HepG2 (cell line): ENCODE results near the gene MTX3. TPM values are rescaled to one million over a fixed set of nuclear protein-coding genes. Genes with fewer than 3 reads are reported as not detected.

ENCODE experiments used
- ATAC-seq: fragments of 200-7000 bp; cut with Tn5 transposase; 3 replicates; pipeline ENCODE4 v1.9.1; 2020; ENCODE audit warnings: mild to moderate bottlenecking, moderate library complexity
- BruUV-seq: library from RNA; stranded (reverse); fragments of 400-500 nt; replicated peaks from 2 replicates; lab custom pipeline; 2021; lab: Mats Ljungman, UMichigan
- CTCF ChIA-PET: fragments of 300-600 bp; formaldehyde crosslinking; extraction: SDS; loops from one replicate; lab custom pipeline; 2021; ENCODE audit warnings: low total read pairs, inconsistent platforms, low intra/inter-chr PET ratio; lab: Yijun Ruan, JAX
- POLR2A ChIA-PET: fragments of 350-600 bp; sonication (Branson Sonifier 250); formaldehyde crosslinking; loops from one replicate; lab custom pipeline; 2020; ENCODE audit warnings: antibody characterized with exemption, inconsistent platforms; lab: Yijun Ruan, JAX
- DNase-seq: peaks from one replicate; pipeline ENCODE4 v3.0.0-alpha.2; 2015; ENCODE audit warnings: low spot score
- FAIRE-seq: peaks from 3 replicates; lab custom pipeline; 2011; peaks lifted over from hg19 to GRCh38; lab: Jason Lieb, UNC
- H2AFZ ChIP-seq: one replicate; pipeline ENCODE4 v1.6.1; 2011; ENCODE audit warnings: low read length, inconsistent platforms
- H3K27ac ChIP-seq: fragments of 300-600 bp; 3 replicates; pipeline ENCODE4 v1.8.0; 2011; ENCODE audit warnings: mixed run types, mild to moderate bottlenecking, mixed read lengths, low read length, inconsistent platforms; ENCODE audit not compliant: insufficient read depth; ENCODE audit errors: extremely low read length
- H3K27me3 ChIP-seq, 2 experiments: fragments of 200-600 bp in 1 of 2; 2 replicates in 1 of 2; 3 replicates in 1 of 2; pipeline versions ENCODE4 v1.6.0 to v1.8.0; 2011; ENCODE audit warnings: low read length in 2 of 2, mild to moderate bottlenecking in 2 of 2, moderate library complexity in 2 of 2, inconsistent platforms in 1 of 2; ENCODE audit not compliant: insufficient read depth in 2 of 2, control insufficient read depth in 1 of 2
- H3K36me3 ChIP-seq, 2 experiments: fragments of 200-600 bp in 1 of 2; replicated peaks in 1 of 2; 2 replicates in 1 of 2; 3 replicates in 1 of 2; pipeline versions ENCODE4 v1.5.1 to v1.8.0; 2011; ENCODE audit warnings: low read length in 2 of 2, inconsistent platforms in 1 of 2; ENCODE audit not compliant: insufficient read depth in 2 of 2, control insufficient read depth in 1 of 2
- H3K4me1 ChIP-seq: 2 replicates; pipeline ENCODE4 v1.5.1; 2012; ENCODE audit warnings: low read length, inconsistent platforms; ENCODE audit not compliant: insufficient read depth
- H3K4me2 ChIP-seq: 2 replicates; pipeline ENCODE4 v1.6.0; 2011; ENCODE audit warnings: low read depth, low read length, inconsistent platforms
- H3K4me3 ChIP-seq, 3 experiments: fragments of 200-600 bp in 1 of 3; sonication (generic), shearing (Covaris generic) in 1 of 3; replicated peaks in 1 of 3; 2 replicates each; pipeline ENCODE4 v1.5.1; 2011 to 2016; ENCODE audit warnings: low read length in 3 of 3, inconsistent platforms in 2 of 3, low read depth in 2 of 3, mild to moderate bottlenecking in 2 of 3, control low read depth in 1 of 3, mixed read lengths in 1 of 3; ENCODE audit not compliant: insufficient read depth in 1 of 3
- H3K79me2 ChIP-seq: one replicate; pipeline ENCODE4 v1.6.1; 2011; ENCODE audit warnings: low read length, inconsistent platforms; ENCODE audit not compliant: insufficient read depth
- H3K9ac ChIP-seq: 2 replicates; pipeline ENCODE4 v1.6.0; 2011; ENCODE audit warnings: mild to moderate bottlenecking, low read depth, low read length, inconsistent platforms; ENCODE audit not compliant: insufficient read depth
- H3K9me3 ChIP-seq: 2 replicates; pipeline ENCODE4 v1.5.1; 2012; ENCODE audit warnings: mild to moderate bottlenecking, low read length
- H4K20me1 ChIP-seq: 2 replicates; pipeline ENCODE4 v1.6.0; 2011; ENCODE audit warnings: inconsistent platforms, mild to moderate bottlenecking, low read length, moderate library complexity; ENCODE audit not compliant: insufficient read depth
- CCAR2 ChIP-seq: fragments of 200-400 bp; formaldehyde crosslinking; optimal IDR thresholded peaks from 2 replicates; pipeline ENCODE3; 2018; ENCODE audit warnings: low read depth, mild to moderate bottlenecking, low read length, moderate library complexity
- HMG20B ChIP-seq: conservative IDR thresholded peaks from 2 replicates; pipeline ENCODE4 v1.6.1; 2016; ENCODE audit warnings: missing genetic modification reagents, missing compliant biosample characterization
- MBD4 ChIP-seq: IDR thresholded peaks from 2 replicates; pipeline ENCODE4 v1.6.1; 2012; ENCODE audit warnings: low read length, inconsistent platforms, borderline replicate concordance
- NFAT5 ChIP-seq: sonication (generic); formaldehyde crosslinking; IDR thresholded peaks from 2 replicates; pipeline ENCODE4 v1.4.0; 2020; ENCODE audit warnings: missing genetic modification reagents
- NR1H2 ChIP-seq: sonication (generic); formaldehyde crosslinking; IDR thresholded peaks from 2 replicates; pipeline ENCODE4 v1.8.1; 2022; ENCODE audit warnings: low read depth, missing genetic modification reagents, borderline replicate concordance
- NR2F6 ChIP-seq, 2 experiments: IDR thresholded peaks; 2 replicates each; pipeline ENCODE4 v1.6.1; 2016; ENCODE audit warnings: antibody characterized with exemption in 1 of 2, mild to moderate bottlenecking in 1 of 2
- RBM22 ChIP-seq: fragments of 200-400 bp; formaldehyde crosslinking; optimal IDR thresholded peaks from 2 replicates; pipeline ENCODE3; 2017; ENCODE audit warnings: mild to moderate bottlenecking, low read length, moderate library complexity
- TSC22D2 ChIP-seq: sonication (generic); formaldehyde crosslinking; IDR thresholded peaks from 2 replicates; pipeline ENCODE4 v1.5.1; 2020; ENCODE audit warnings: missing genetic modification reagents, mild to moderate bottlenecking, borderline replicate concordance
- ZBTB42 ChIP-seq: sonication (generic); formaldehyde crosslinking; IDR thresholded peaks from 2 replicates; pipeline ENCODE4 v1.5.0; 2020; ENCODE audit warnings: mild to moderate bottlenecking, missing genetic modification reagents
- ZC3H4 ChIP-seq: sonication (generic); formaldehyde crosslinking; IDR thresholded peaks from 2 replicates; pipeline ENCODE4 v1.4.0; 2020; ENCODE audit warnings: missing genetic modification reagents, borderline replicate concordance
- ZNF382 ChIP-seq: sonication (generic); formaldehyde crosslinking; IDR thresholded peaks from 2 replicates; pipeline ENCODE4 v1.5.0; 2020; ENCODE audit warnings: missing genetic modification reagents, mild to moderate bottlenecking, borderline replicate concordance
- ZNF547 ChIP-seq: sonication (generic); formaldehyde crosslinking; IDR thresholded peaks from 2 replicates; pipeline ENCODE4 v1.5.1; 2020; ENCODE audit warnings: mild to moderate bottlenecking, missing genetic modification reagents
- ZNF619 ChIP-seq: sonication (generic); formaldehyde crosslinking; IDR thresholded peaks from 2 replicates; pipeline ENCODE4 v1.4.0; 2020; ENCODE audit warnings: mild to moderate bottlenecking, missing genetic modification reagents
- ZNF691 ChIP-seq: sonication (generic); formaldehyde crosslinking; IDR thresholded peaks from 2 replicates; pipeline ENCODE4 v1.4.0; 2020; ENCODE audit warnings: missing genetic modification reagents, low read depth, mild to moderate bottlenecking, borderline replicate concordance
- ZNF720 ChIP-seq: sonication (generic); formaldehyde crosslinking; IDR thresholded peaks from 2 replicates; pipeline ENCODE4 v1.4.0; 2020; ENCODE audit warnings: missing genetic modification reagents
- ZNF816 ChIP-seq: sonication (generic); formaldehyde crosslinking; IDR thresholded peaks from 2 replicates; pipeline ENCODE4 v1.8.0; 2022; ENCODE audit warnings: missing genetic modification reagents, mild to moderate bottlenecking, borderline replicate concordance
- ZSCAN22 ChIP-seq: sonication (generic); formaldehyde crosslinking; IDR thresholded peaks from 2 replicates; pipeline ENCODE4 v1.4.0; 2020; ENCODE audit warnings: mild to moderate bottlenecking, missing genetic modification reagents
- WGBS: methylation state at CpG from one replicate; pipeline ENCODE4 v1.1.6; 2017; ENCODE audit warnings: low lambda C conversion rate; 5-methylcytosine and 5-hydroxymethylcytosine counted together
- in situ Hi-C: cut with HindIII; loops from 2 replicates; pipeline ENCODE4 v1.10.0; 2017; ENCODE audit warnings: low pct_unique_long_range_greater_than_20kb; ENCODE audit not compliant: extremely low pct_ligation_motif_present
- intact Hi-C: fragments of 100-400 bp; cut with micrococcal nuclease; formaldehyde crosslinking; loops from one replicate; pipeline ENCODE4 v1.10.0; 2022; ENCODE audit not compliant: unreplicated experiment
- polyA plus RNA-seq, 8 experiments: library from polyadenylated mRNA; depleted of rRNA in 3 of 8; stranded (reverse) in 7 of 8; unstranded in 1 of 8; fragments of >200 nt; fragmentation: Illumina TruSeq in 4 of 8; extraction: Trizol in 4 of 8; gene quantifications; 2 replicates each; pipeline versions ENCODE4 v1.2.1 to v1.2.3, GENCODE V29; 2011 to 2016; ENCODE audit warnings: low read depth in 4 of 8, missing spikeins in 1 of 8, mixed read lengths in 1 of 8; ENCODE audit not compliant: insufficient read depth in 1 of 8
- total RNA-seq, 5 experiments: library from RNA; depleted of rRNA; stranded (reverse); fragments of >200 nt; fragmentation: Illumina TruSeq; extraction: Trizol; gene quantifications; 2 replicates each; pipeline ENCODE4 v1.2.3, GENCODE V29; 2016; ENCODE audit warnings: low read depth in 1 of 5
- TF ChIP-seq, protein P1 (sequence below): sonication (generic); formaldehyde crosslinking; IDR thresholded peaks from 2 replicates; pipeline ENCODE4 v1.5.0; 2020; ENCODE audit warnings: mild to moderate bottlenecking, low read depth, missing genetic modification reagents, borderline replicate concordance

The MTX3 gene
- total and polyA plus RNA-seq, 2 of the 13 experiments (the other 11 are each of a cell fraction or from before 2014, with no cell fraction given) = 9.9 to 16.7 TPM

DNA sequence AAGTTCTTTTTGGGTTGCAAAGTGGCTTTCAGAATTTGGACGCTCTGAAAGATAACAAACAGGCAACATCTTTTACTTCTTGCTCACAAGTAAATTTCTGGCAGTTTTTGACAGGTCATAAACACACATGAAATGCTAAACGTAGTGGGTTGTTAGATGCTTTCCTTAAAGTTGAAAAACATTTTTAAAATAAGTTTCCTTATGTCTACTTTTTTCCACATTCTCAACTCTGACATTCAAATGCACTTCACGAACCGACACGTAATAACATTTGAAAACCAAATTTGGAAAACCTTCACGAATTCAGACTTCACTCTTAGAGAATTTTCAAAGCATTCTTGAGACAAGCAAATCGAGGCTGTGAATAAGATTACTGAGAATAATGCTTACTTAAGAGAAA is 26.9 kb downstream of the MTX3 start:
- intact Hi-C loops (loop anchor here (10.0 kb wide), 1 partner anchor 121 kb away; no protein-coding TSS in a partner anchor), in situ Hi-C loops (no loop called here)
- CTCF ChIA-PET = no interaction called here
- WGBS = 29% methylated on average over 7 of the region's 7 CpGs
- Histone ChIP-seq H3K4me3 (no peak overlapping the region), H3K27me3 (peaks cover 4 to 14% of the 10 kb centered on the region in 2 experiments; a peak in 2 of 5 replicates), H3K9me3 (no peaks in the 10 kb centered on the region), H3K4me1 (no peaks in the 10 kb centered on the region), H3K4me2 (no peak overlapping the region), H3K27ac (no peak overlapping the region), H2AFZ (no peak overlapping the region), H3K79me2 (no peaks in the 10 kb centered on the region), H4K20me1 (no peaks in the 10 kb centered on the region), H3K36me3 (no peaks in the 10 kb centered on the region), H3K9ac (no peak overlapping the region)
- DNase-seq = no peak
- POLR2A ChIA-PET = no interaction called here
- BruUV-seq = no TSS peak
- no peak for ATAC-seq
- FAIRE-seq = no peak
- TF ChIP-seq ZNF720 (CRISPR knock-in tag) (no peak), NR2F6 (IDR thresholded peaks at IDR 0.05) (no peak), NR2F6 (CRISPR knock-in tag; IDR thresholded peaks at IDR 0.05) (no peak), ZC3H4 (no peak), ZBTB42 (no peak), ZNF547 (CRISPR knock-in tag) (no peak), ZSCAN22 (no peak), ZNF382 (no peak), TSC22D2 (CRISPR knock-in tag) (no peak), MBD4 (no peak), NR1H2 (CRISPR knock-in tag) (no peak), HMG20B (CRISPR knock-in tag) (no peak), ZNF691 (CRISPR knock-in tag) (no peak), ZNF619 (no peak), RBM22 (no peak), ZNF816 (CRISPR knock-in tag) (no peak), CCAR2 (no peak), NFAT5 (CRISPR knock-in tag) (no peak)
- TF ChIP-seq, protein P1, sequence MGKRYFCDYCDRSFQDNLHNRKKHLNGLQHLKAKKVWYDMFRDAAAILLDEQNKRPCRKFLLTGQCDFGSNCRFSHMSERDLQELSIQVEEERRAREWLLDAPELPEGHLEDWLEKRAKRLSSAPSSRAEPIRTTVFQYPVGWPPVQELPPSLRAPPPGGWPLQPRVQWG (CRISPR knock-in tag) = no peak
